ENCODE data around the gene PCDHGC5. TPM values are rescaled to one million over a fixed set of nuclear protein-coding genes. Genes with fewer than 3 reads are reported as not detected.

PCDHGC5 gene
- total and polyA plus RNA-seq, 9 of the 15 experiments (the other 6 are each of a cell fraction or from before 2014, with no cell fraction given), result not detected

DNA sequence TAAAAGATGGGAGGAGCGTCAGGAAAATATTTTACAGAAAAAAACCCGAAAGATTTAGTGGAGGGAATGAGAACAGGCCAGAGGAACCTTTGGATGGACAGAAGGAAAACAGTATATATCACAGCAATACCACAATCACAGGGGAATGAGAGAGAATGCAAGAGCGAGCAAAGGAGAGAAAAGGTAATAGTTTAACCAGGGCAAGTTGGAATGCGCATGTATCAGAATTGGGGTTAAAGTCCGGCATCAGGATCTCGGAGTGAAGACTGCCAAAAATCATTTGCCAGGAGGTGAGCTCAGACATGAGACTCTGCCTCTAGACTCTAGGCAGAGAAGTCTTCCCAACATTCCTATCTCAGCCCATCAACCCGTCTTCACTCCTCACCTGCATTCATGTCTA lies 36.8 kb downstream of the PCDHGC5 start (continued):
- TF ChIP-seq, protein P1, sequence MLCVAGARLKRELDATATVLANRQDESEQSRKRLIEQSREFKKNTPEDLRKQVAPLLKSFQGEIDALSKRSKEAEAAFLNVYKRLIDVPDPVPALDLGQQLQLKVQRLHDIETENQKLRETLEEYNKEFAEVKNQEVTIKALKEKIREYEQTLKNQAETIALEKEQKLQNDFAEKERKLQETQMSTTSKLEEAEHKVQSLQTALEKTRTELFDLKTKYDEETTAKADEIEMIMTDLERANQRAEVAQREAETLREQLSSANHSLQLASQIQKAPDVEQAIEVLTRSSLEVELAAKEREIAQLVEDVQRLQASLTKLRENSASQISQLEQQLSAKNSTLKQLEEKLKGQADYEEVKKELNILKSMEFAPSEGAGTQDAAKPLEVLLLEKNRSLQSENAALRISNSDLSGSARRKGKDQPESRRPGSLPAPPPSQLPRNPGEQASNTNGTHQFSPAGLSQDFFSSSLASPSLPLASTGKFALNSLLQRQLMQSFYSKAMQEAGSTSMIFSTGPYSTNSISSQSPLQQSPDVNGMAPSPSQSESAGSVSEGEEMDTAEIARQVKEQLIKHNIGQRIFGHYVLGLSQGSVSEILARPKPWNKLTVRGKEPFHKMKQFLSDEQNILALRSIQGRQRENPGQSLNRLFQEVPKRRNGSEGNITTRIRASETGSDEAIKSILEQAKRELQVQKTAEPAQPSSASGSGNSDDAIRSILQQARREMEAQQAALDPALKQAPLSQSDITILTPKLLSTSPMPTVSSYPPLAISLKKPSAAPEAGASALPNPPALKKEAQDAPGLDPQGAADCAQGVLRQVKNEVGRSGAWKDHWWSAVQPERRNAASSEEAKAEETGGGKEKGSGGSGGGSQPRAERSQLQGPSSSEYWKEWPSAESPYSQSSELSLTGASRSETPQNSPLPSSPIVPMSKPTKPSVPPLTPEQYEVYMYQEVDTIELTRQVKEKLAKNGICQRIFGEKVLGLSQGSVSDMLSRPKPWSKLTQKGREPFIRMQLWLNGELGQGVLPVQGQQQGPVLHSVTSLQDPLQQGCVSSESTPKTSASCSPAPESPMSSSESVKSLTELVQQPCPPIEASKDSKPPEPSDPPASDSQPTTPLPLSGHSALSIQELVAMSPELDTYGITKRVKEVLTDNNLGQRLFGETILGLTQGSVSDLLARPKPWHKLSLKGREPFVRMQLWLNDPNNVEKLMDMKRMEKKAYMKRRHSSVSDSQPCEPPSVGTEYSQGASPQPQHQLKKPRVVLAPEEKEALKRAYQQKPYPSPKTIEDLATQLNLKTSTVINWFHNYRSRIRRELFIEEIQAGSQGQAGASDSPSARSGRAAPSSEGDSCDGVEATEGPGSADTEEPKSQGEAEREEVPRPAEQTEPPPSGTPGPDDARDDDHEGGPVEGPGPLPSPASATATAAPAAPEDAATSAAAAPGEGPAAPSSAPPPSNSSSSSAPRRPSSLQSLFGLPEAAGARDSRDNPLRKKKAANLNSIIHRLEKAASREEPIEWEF (CRISPR knock-in tag; IDR thresholded peaks at IDR 0.05), result no peak

DNA sequence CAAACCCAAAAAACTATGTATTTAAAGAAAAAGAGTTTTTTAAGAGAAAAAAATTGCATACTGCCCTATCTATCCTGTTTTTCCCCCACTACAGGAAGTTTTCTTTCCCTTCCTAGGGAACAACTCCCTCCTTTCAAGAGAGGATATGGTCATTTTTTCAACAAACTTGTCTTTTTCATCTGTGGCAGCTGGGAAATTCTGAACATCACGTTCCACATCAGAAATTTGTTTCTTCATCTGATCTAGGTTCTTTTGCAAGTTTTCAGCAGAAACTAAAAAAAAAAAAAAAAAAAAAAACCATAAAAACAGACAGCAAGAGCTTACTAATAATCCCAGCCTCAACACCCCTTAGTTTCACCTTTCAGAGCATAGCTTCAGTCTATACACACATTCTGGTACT lies 38.5 kb downstream of the PCDHGC5 start:
- Histone ChIP-seq H4K20me1 (replicated peaks; ENCODE audit: control insufficient read depth, insufficient read depth, low read length) (no peaks in the 10 kb centered on the region; the same call in 1 of the 2 replicates), H3K4me3 (no peak overlapping the region), H3K9ac (ENCODE audit: insufficient read depth in 1 of 2, low read depth in 2 of 2, low read length in 2 of 2) (no peak overlapping the region), H3K4me2 (ENCODE audit: insufficient read depth, low read length) (no peak overlapping the region), H3K36me3 (ENCODE audit: control insufficient read depth, insufficient read depth, low read length) (peaks cover 99% of the 10 kb centered on the region), H3K79me2 (ENCODE audit: control insufficient read depth, insufficient read depth, low read length) (no peaks in the 10 kb centered on the region), H2AFZ (ENCODE audit: low read depth, low read length) (no peak overlapping the region), H3K9me3 (replicated peaks; ENCODE audit: control insufficient read depth, insufficient read depth, low read depth, low read length) (no peaks in the 10 kb centered on the region), H3K4me1 (replicated peaks in 1 of 2; ENCODE audit: control insufficient read depth in 2 of 2, insufficient read depth in 2 of 2, low read length in 2 of 2) (peaks cover 0 to 2% of the 10 kb centered on the region in 2 experiments; a peak in 1 of 5 replicates), H3K9me1 (ENCODE audit: control insufficient read depth, insufficient read depth, low read length) (no peaks in the 10 kb centered on the region), H3K27me3 (ENCODE audit: control insufficient read depth in 2 of 2, insufficient read depth in 2 of 2, low read length in 2 of 2) (no peaks in the 10 kb centered on the region), H3K27ac (ENCODE audit: extremely low read depth, low read depth, low read length) (no peak overlapping the region)
- 69% methylated on average over 1 of the region's 1 CpG for WGBS (ENCODE audit: insufficient coverage, low coverage, missing lambda C conversion rate)
- in situ Hi-C loops (cut with MboI), result no loop called here
- intact Hi-C loops (cut with micrococcal nuclease), result no loop called here
- DNase-seq (ENCODE audit: extremely low read depth in 1 of 4, low spot score in 3 of 4) (no peak), ATAC-seq (no peak), FAIRE-seq (no peak)
- ChIA-PET CTCF (ENCODE audit: low intra/inter-chr PET ratio) (no interaction called here), POLR2A (no interaction called here)
- BruUV-seq (replicated peaks), result no TSS peak
- TF ChIP-seq, protein P2, sequence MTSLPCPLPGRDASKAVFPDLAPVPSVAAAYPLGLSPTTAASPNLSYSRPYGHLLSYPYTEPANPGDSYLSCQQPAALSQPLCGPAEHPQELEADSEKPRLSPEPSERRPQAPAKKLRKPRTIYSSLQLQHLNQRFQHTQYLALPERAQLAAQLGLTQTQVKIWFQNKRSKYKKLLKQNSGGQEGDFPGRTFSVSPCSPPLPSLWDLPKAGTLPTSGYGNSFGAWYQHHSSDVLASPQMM (CRISPR knock-in tag; IDR thresholded peaks at IDR 0.05), result no peak
- no peak for TF ChIP-seq GATAD2A (IDR thresholded peaks at IDR 0.05)
- TF ChIP-seq FOXK2 (conservative IDR thresholded peaks at IDR 0.05 in 1 of 2, IDR thresholded peaks at IDR 0.05 in 1 of 2; ENCODE audit: low read depth in 2 of 2), result no peak
- TF ChIP-seq RBFOX2 (IDR thresholded peaks at IDR 0.05; ENCODE audit: low read depth, low read length), result no peak
- TF ChIP-seq, protein P3, sequence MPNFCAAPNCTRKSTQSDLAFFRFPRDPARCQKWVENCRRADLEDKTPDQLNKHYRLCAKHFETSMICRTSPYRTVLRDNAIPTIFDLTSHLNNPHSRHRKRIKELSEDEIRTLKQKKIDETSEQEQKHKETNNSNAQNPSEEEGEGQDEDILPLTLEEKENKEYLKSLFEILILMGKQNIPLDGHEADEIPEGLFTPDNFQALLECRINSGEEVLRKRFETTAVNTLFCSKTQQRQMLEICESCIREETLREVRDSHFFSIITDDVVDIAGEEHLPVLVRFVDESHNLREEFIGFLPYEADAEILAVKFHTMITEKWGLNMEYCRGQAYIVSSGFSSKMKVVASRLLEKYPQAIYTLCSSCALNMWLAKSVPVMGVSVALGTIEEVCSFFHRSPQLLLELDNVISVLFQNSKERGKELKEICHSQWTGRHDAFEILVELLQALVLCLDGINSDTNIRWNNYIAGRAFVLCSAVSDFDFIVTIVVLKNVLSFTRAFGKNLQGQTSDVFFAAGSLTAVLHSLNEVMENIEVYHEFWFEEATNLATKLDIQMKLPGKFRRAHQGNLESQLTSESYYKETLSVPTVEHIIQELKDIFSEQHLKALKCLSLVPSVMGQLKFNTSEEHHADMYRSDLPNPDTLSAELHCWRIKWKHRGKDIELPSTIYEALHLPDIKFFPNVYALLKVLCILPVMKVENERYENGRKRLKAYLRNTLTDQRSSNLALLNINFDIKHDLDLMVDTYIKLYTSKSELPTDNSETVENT (CRISPR knock-in tag; IDR thresholded peaks at IDR 0.05), result no peak

Data from K562 (cell line).